Measurements from ENCODE around the gene CIZ1.
A peak's percentile ranks its signal among the peaks of the same experiment; 100 is the strongest.

DNA sequence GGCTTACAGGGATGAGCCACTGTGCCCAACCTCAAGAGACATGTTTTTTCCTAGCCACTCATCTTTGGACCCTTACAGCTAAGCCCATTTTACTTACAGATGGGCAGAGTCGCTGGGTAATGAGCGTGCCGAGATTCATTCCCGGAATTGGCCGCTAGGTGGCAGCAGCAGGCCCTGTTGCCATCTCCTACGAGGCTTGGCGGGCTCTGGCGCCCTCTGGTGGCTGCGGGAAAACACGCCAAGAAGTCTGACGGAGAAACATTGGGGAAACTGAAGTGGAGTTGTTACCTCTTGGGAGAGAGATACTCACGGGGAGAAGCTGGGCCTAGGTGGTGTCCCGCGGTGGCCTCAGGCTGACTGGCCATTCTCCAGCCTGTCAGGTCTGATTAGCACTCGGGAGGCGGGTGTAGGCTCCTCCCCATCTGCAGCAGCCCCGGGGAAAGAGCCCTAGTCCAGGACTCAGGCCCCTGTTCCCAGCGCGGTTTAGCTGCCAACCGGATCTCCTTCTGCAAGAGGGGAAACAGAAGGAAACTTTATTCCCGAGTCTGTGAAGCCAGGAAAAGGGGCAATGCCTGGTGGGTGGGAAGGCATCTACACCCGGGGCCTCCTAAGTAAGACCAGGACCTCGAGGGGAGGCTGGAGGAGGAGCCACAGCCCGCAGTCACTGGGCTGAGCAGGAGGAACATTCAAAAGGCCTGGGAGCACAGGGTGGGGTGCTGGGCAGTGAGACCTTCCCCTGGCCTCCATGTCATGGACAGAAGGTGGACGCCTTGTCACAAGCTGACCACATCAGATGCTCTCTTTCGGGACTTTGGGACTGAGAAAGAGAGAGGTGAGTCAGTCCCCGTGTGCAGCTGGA, 73.5 kb downstream of the CIZ1 start:
- no peak for TF ChIP-seq NFYB (IDR thresholded peaks at IDR 0.05; ENCODE audit: extremely low read depth, insufficient read length)
- TF ChIP-seq, protein P1, sequence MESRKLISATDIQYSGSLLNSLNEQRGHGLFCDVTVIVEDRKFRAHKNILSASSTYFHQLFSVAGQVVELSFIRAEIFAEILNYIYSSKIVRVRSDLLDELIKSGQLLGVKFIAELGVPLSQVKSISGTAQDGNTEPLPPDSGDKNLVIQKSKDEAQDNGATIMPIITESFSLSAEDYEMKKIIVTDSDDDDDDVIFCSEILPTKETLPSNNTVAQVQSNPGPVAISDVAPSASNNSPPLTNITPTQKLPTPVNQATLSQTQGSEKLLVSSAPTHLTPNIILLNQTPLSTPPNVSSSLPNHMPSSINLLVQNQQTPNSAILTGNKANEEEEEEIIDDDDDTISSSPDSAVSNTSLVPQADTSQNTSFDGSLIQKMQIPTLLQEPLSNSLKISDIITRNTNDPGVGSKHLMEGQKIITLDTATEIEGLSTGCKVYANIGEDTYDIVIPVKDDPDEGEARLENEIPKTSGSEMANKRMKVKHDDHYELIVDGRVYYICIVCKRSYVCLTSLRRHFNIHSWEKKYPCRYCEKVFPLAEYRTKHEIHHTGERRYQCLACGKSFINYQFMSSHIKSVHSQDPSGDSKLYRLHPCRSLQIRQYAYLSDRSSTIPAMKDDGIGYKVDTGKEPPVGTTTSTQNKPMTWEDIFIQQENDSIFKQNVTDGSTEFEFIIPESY (CRISPR knock-in tag; IDR thresholded peaks at IDR 0.05), result peak; percentile 89
- TF ChIP-seq, protein P2, sequence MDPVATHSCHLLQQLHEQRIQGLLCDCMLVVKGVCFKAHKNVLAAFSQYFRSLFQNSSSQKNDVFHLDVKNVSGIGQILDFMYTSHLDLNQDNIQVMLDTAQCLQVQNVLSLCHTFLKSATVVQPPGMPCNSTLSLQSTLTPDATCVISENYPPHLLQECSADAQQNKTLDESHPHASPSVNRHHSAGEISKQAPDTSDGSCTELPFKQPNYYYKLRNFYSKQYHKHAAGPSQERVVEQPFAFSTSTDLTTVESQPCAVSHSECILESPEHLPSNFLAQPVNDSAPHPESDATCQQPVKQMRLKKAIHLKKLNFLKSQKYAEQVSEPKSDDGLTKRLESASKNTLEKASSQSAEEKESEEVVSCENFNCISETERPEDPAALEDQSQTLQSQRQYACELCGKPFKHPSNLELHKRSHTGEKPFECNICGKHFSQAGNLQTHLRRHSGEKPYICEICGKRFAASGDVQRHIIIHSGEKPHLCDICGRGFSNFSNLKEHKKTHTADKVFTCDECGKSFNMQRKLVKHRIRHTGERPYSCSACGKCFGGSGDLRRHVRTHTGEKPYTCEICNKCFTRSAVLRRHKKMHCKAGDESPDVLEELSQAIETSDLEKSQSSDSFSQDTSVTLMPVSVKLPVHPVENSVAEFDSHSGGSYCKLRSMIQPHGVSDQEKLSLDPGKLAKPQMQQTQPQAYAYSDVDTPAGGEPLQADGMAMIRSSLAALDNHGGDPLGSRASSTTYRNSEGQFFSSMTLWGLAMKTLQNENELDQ (CRISPR knock-in tag; IDR thresholded peaks at IDR 0.05; ENCODE audit: borderline replicate concordance), result no peak
- TF ChIP-seq SPI1 (IDR thresholded peaks at IDR 0.05; ENCODE audit: borderline replicate concordance, low read depth, low read length), result no peak
- no peak for TF ChIP-seq EZH2 (IDR thresholded peaks at IDR 0.05; ENCODE audit: borderline replicate concordance, low read depth, low read length)

Data from K562 (cell line).